H1 (cell line): ENCODE measurements around the gene CSRP1. TPM values are rescaled to one million over a fixed set of nuclear protein-coding genes. Genes with fewer than 3 reads are reported as not detected.
A peak's percentile ranks its signal among the peaks of the same experiment; 100 is the strongest.

Experiments
- CTCF ChIA-PET: fragments of 300-600 bp; sonication (Branson Sonifier 250); formaldehyde crosslinking; loops from one replicate; lab custom pipeline; 2021; ENCODE audit not compliant: partially characterized antibody; lab: Charles Lee
- POLR2A ChIA-PET: fragments of 300-600 bp; sonication (Branson Sonifier 250); formaldehyde crosslinking; loops from one replicate; lab custom pipeline; 2021; ENCODE audit warnings: inconsistent platforms; ENCODE audit not compliant: partially characterized antibody; lab: Charles Lee
- DNase-seq, 2 experiments: peaks; one replicate each; pipeline versions ENCODE4 v3.0.0 to v3.0.0-alpha.2; 2010 to 2022; ENCODE audit warnings: low spot score in 2 of 2, low read depth in 1 of 2, mixed read lengths in 1 of 2
- FAIRE-seq: peaks from 2 replicates; lab custom pipeline; 2011; peaks lifted over from hg19 to GRCh38; lab: Jason Lieb, UNC
- H2AFZ ChIP-seq: 2 replicates; pipeline ENCODE4 v1.8.1; 2012; ENCODE audit warnings: low read length, inconsistent platforms
- H2AK5ac ChIP-seq: 2 replicates; pipeline ENCODE4 v1.6.1; 2013; ENCODE audit warnings: low read depth, low read length
- H2BK120ac ChIP-seq: replicated peaks from 2 replicates; pipeline ENCODE3; 2013; ENCODE audit warnings: low read depth, low read length, inconsistent platforms
- H2BK12ac ChIP-seq: 2 replicates; pipeline ENCODE4 v1.6.1; 2013; ENCODE audit warnings: low read depth, low read length
- H2BK15ac ChIP-seq: 2 replicates; pipeline ENCODE4 v1.6.1; 2013; ENCODE audit warnings: low read length
- H2BK20ac ChIP-seq: 2 replicates; pipeline ENCODE4 v1.6.1; 2013; ENCODE audit warnings: low read length
- H2BK5ac ChIP-seq: 2 replicates; pipeline ENCODE4 v1.6.1; 2013; ENCODE audit warnings: low read depth, low read length
- H3K14ac ChIP-seq: 2 replicates; pipeline ENCODE4 v1.6.1; 2013; ENCODE audit warnings: inconsistent platforms; ENCODE audit not compliant: insufficient read length
- H3K18ac ChIP-seq: 2 replicates; pipeline ENCODE4 v1.6.1; 2013; ENCODE audit warnings: low read length; ENCODE audit errors: extremely low read depth
- H3K23ac ChIP-seq: 2 replicates; pipeline ENCODE4 v1.6.1; 2013; ENCODE audit warnings: inconsistent platforms; ENCODE audit not compliant: insufficient read length
- H3K23me2 ChIP-seq: 2 replicates; pipeline ENCODE4 v1.6.1; 2013; ENCODE audit warnings: low read depth, low read length
- H3K27ac ChIP-seq: 2 replicates; pipeline ENCODE4 v1.6.1; 2011; ENCODE audit warnings: low read depth, low read length, inconsistent platforms
- H3K27me3 ChIP-seq, 4 experiments: replicated peaks in 1 of 4; 1 replicate in 1 of 4; 2 replicates in 3 of 4; pipeline versions ENCODE4 v1.6.1 to v1.8.1; 2011 to 2013; ENCODE audit warnings: low read length in 3 of 4, mild to moderate bottlenecking in 3 of 4, inconsistent platforms in 2 of 4, mixed read lengths in 2 of 4, moderate library complexity in 1 of 4; ENCODE audit not compliant: control insufficient read depth in 3 of 4, insufficient read depth in 3 of 4; ENCODE audit errors: extremely low read depth in 1 of 4
- H3K36me3 ChIP-seq, 4 experiments: 2 replicates each; pipeline versions ENCODE4 v1.6.1 to v1.8.1; 2011 to 2013; ENCODE audit warnings: mild to moderate bottlenecking in 4 of 4, low read length in 3 of 4, moderate library complexity in 2 of 4, control low read depth in 1 of 4, inconsistent platforms in 1 of 4; ENCODE audit not compliant: insufficient read depth in 4 of 4, control insufficient read depth in 2 of 4
- H3K4ac ChIP-seq: replicated peaks from 2 replicates; pipeline ENCODE3; 2013; ENCODE audit warnings: low read length, low read depth, mixed read lengths, inconsistent platforms; ENCODE audit not compliant: insufficient read length
- H3K4me1 ChIP-seq, 4 experiments: replicated peaks in 1 of 4; 1 replicate in 1 of 4; 2 replicates in 3 of 4; pipeline versions ENCODE4 v1.6.1 to v1.8.1; 2011 to 2013; ENCODE audit warnings: low read length in 3 of 4, inconsistent platforms in 2 of 4, mixed read lengths in 1 of 4; ENCODE audit not compliant: insufficient read depth in 4 of 4, control insufficient read depth in 3 of 4
- H3K4me2 ChIP-seq, 2 experiments: 2 replicates each; pipeline versions ENCODE4 v1.6.1 to v1.8.1; 2011 to 2013; ENCODE audit warnings: low read depth in 2 of 2, low read length in 2 of 2, control low read depth in 1 of 2, inconsistent platforms in 1 of 2, mild to moderate bottlenecking in 1 of 2; ENCODE audit not compliant: insufficient read depth in 1 of 2
- H3K4me3 ChIP-seq, 4 experiments: fragments of 200-600, 300-600 bp in 1 of 4; sonication (generic), shearing (Covaris generic), sonication (Bioruptor Twin) in 1 of 4; 2 replicates each; pipeline versions ENCODE4 v1.5.1 to v1.8.1; 2011 to 2016; ENCODE audit warnings: low read length in 4 of 4, low read depth in 3 of 4, control low read depth in 2 of 4, inconsistent platforms in 2 of 4, mild to moderate bottlenecking in 2 of 4, mixed read lengths in 1 of 4, moderate library complexity in 1 of 4; ENCODE audit not compliant: insufficient read depth in 2 of 4; ENCODE audit errors: extremely low read depth in 1 of 4
- H3K56ac ChIP-seq: replicated peaks from 2 replicates; pipeline ENCODE3; 2013; ENCODE audit warnings: low read depth, mild to moderate bottlenecking, mixed read lengths, low read length, inconsistent platforms; ENCODE audit not compliant: insufficient read length
- H3K79me1 ChIP-seq: 2 replicates; pipeline ENCODE4 v1.6.1; 2013; ENCODE audit warnings: low read depth, low read length, control low read depth
- H3K79me2 ChIP-seq, 2 experiments: 2 replicates each; pipeline versions ENCODE4 v1.6.1 to v1.8.1; 2012 to 2013; ENCODE audit warnings: low read length in 2 of 2, mild to moderate bottlenecking in 2 of 2, inconsistent platforms in 1 of 2; ENCODE audit not compliant: insufficient read depth in 2 of 2, control insufficient read depth in 1 of 2
- H3K9ac ChIP-seq, 4 experiments: replicated peaks in 1 of 4; 1 replicate in 1 of 4; 2 replicates in 3 of 4; pipeline versions ENCODE4 v1.6.1 to v1.8.1; 2011 to 2013; ENCODE audit warnings: low read depth in 3 of 4, low read length in 3 of 4, control low read depth in 2 of 4, mild to moderate bottlenecking in 2 of 4, moderate library complexity in 2 of 4, inconsistent platforms in 1 of 4; ENCODE audit errors: extremely low read depth in 1 of 4
- H3K9me3 ChIP-seq, 2 experiments: 2 replicates each; pipeline versions ENCODE4 v1.6.1 to v1.8.1; 2012 to 2013; ENCODE audit warnings: mild to moderate bottlenecking in 2 of 2, moderate library complexity in 2 of 2, control low read depth in 1 of 2, inconsistent platforms in 1 of 2, low read depth in 1 of 2, low read length in 1 of 2, mixed read lengths in 1 of 2; ENCODE audit not compliant: insufficient read depth in 2 of 2
- H4K20me1 ChIP-seq, 2 experiments: replicated peaks in 1 of 2; 2 replicates each; pipeline versions ENCODE3 to v1.8.1; 2011 to 2013; ENCODE audit warnings: inconsistent platforms in 2 of 2, low read length in 2 of 2, mild to moderate bottlenecking in 1 of 2; ENCODE audit not compliant: insufficient read depth in 2 of 2, control insufficient read depth in 1 of 2
- H4K5ac ChIP-seq: 2 replicates; pipeline ENCODE4 v1.6.1; 2013; ENCODE audit warnings: low read length, low read depth, mixed read lengths, inconsistent platforms; ENCODE audit not compliant: insufficient read length
- H4K8ac ChIP-seq: 2 replicates; pipeline ENCODE4 v1.8.0; 2013; ENCODE audit warnings: mild to moderate bottlenecking, moderate library complexity, low read length, inconsistent platforms; ENCODE audit not compliant: insufficient read depth; ENCODE audit errors: extremely low read depth
- H4K91ac ChIP-seq: replicated peaks from 2 replicates; pipeline ENCODE3; 2013; ENCODE audit warnings: low read length, mixed read lengths, inconsistent platforms; ENCODE audit not compliant: insufficient read length
- ATF3 ChIP-seq: IDR thresholded peaks from 2 replicates; pipeline ENCODE4 v1.6.1; 2011; ENCODE audit warnings: low read depth, mild to moderate bottlenecking, low read length; ENCODE audit not compliant: insufficient read depth
- BRCA1 ChIP-seq: IDR thresholded peaks from 2 replicates; pipeline ENCODE4 v1.6.1; 2012; ENCODE audit warnings: low read depth, low read length, improper control_type of control experiment
- CTCF ChIP-seq, 3 experiments: IDR thresholded peaks; 1 replicate in 2 of 3; 2 replicates in 1 of 3; pipeline versions ENCODE4 v1.5.1 to v1.6.1; 2011; ENCODE audit warnings: low read length in 3 of 3, mild to moderate bottlenecking in 3 of 3, inconsistent platforms in 2 of 3, low read depth in 1 of 3, moderate library complexity in 1 of 3; ENCODE audit not compliant: insufficient read depth in 1 of 3; ENCODE audit errors: control extremely low read depth in 1 of 3
- EP300 ChIP-seq, 2 experiments: IDR thresholded peaks; 1 replicate in 1 of 2; 2 replicates in 1 of 2; pipeline ENCODE4 v1.6.1; 2011 to 2012; ENCODE audit warnings: low read depth in 2 of 2, low read length in 2 of 2, mild to moderate bottlenecking in 2 of 2, borderline replicate concordance in 1 of 2, inconsistent platforms in 1 of 2, moderate library complexity in 1 of 2
- EZH2 ChIP-seq: fragments of 200-600 bp; sonication (generic); IDR thresholded peaks from 2 replicates; pipeline ENCODE4 v1.7.1; 2012; ENCODE audit warnings: low read depth, mild to moderate bottlenecking, moderate library complexity, low read length, inconsistent platforms; ENCODE audit not compliant: severe bottlenecking
- KDM1A ChIP-seq: fragments of 200-600, 300-600 bp; sonication (generic); IDR thresholded peaks from 2 replicates; pipeline ENCODE4 v1.7.1; 2016; ENCODE audit warnings: mild to moderate bottlenecking, low read length, borderline replicate concordance
- SP1 ChIP-seq: IDR thresholded peaks from 2 replicates; pipeline ENCODE4 v1.6.1; 2011; ENCODE audit warnings: low read depth, low read length
- WGBS, 2 experiments: shearing (Covaris generic) in 1 of 2; methylation state at CpG; one replicate each; pipeline versions ENCODE4 v1.1.6 to v1.1.7; 2013 to 2015; ENCODE audit warnings: low lambda C conversion rate in 2 of 2, mixed read lengths in 2 of 2, inconsistent platforms in 1 of 2, low coverage in 1 of 2, missing lambda C conversion rate in 1 of 2; ENCODE audit not compliant: insufficient replicate concordance in 2 of 2, insufficient coverage in 1 of 2, insufficient read length in 1 of 2; ENCODE audit errors: extremely low coverage in 1 of 2, missing lambda C conversion rate in 1 of 2; 5-methylcytosine and 5-hydroxymethylcytosine counted together
- polyA plus RNA-seq, 7 experiments: library from polyadenylated mRNA; depleted of rRNA in 3 of 7; stranded (reverse) in 5 of 7; unstranded in 2 of 7; fragments of >200 nt in 5 of 7; fragments of 200-250 nt in 2 of 7; gene quantifications; 1 replicate in 5 of 7; 2 replicates in 1 of 7; 4 replicates in 1 of 7; pipeline versions ENCODE4 v1.2.1 to v1.2.3, GENCODE V29; 2011 to 2013; ENCODE audit warnings: missing spikeins in 2 of 7, mixed read lengths in 2 of 7
- total RNA-seq: library from RNA; stranded (reverse); fragmentation: NEBNext Ultra II Directional; extraction: Animal tissue kit (Norgen Biotek cat#: 25700); gene quantifications from 2 replicates; pipeline ENCODE4 v1.2.1, GENCODE V29; 2021

CSRP1 gene
- total and polyA plus RNA-seq, 2 of the 8 experiments (the other 6 are each of a cell fraction or from before 2014, with no cell fraction given), result 14.2 to 22.3 TPM

GRCh38 chr1:201481004-201481380 is 25.9 kb downstream of the CSRP1 start:
- Histone ChIP-seq H3K56ac (peak overlapping the region; percentile 22), H3K18ac (peak overlapping the region; percentile 42; the same call in 1 of the 2 replicates), H3K4me1 (peaks cover 0 to 5% (median 2%) of the 10 kb centered on the region in 4 experiments; a peak in 4 of 7 replicates), H2AK5ac (no peak overlapping the region), H2BK12ac (no peak overlapping the region), H3K9ac (no peak overlapping the region), H2AFZ (peak overlapping the region; percentile 28; the same call in 1 of the 2 replicates), H3K36me3 (no peaks in the 10 kb centered on the region), H2BK120ac (no peak overlapping the region), H3K79me2 (no peaks in the 10 kb centered on the region), H3K23me2 (peaks cover 9% of the 10 kb centered on the region; the same call in 1 of the 2 replicates), H3K14ac (no peak overlapping the region), H3K4me3 (peak overlapping the region; percentile 31 to 65 (median 42); a peak in 7 of 8 replicates), H3K4me2 (peak overlapping the region; percentile 61 to 91), H2BK5ac (no peak overlapping the region), H3K4ac (no peak overlapping the region), H4K8ac (no peak overlapping the region; the same call in 1 of the 2 replicates), H2BK20ac (no peak overlapping the region), H3K9me3 (no peaks in the 10 kb centered on the region), H3K23ac (no peak overlapping the region)
- WGBS, 2 experiments, result 6% methylated on average over 17 of the region's 17 CpGs; no CpG with 5 or more reads in 1 of the 2 experiments
- DNase-seq, result peak in 1 of 2 experiments; percentile 67
- ChIA-PET POLR2A (interaction anchor here (0.9 to 5.4 kb wide), 11 partner anchors 10 to 105 kb away, joined by 3 to 30 read pairs (median 8); partner anchors contain the start of gene PHLDA3), CTCF (interaction anchor here (0.7 to 16.7 kb wide), 43 partner anchors 8 to 413 kb away, joined by 3 to 445 read pairs (median 6); partner anchors contain the start of genes CSRP1, NAV1 and PHLDA3)
- TF ChIP-seq EP300 (IDR thresholded peaks at IDR 0.05; ENCODE audit: borderline replicate concordance in 1 of 2, low read depth in 2 of 2, low read length in 2 of 2), result no peak
- TF ChIP-seq SP1, result no peak
- no peak for TF ChIP-seq KDM1A
- no peak for TF ChIP-seq ATF3
- TF ChIP-seq EZH2, result peak; percentile 45
- TF ChIP-seq BRCA1, result no peak
- TF ChIP-seq CTCF (IDR thresholded peaks at IDR 0.05; ENCODE audit: control extremely low read depth in 1 of 3, insufficient read depth in 1 of 3, low read depth in 1 of 3, low read length in 3 of 3), result 0 out of 4 replicates have a peak, but pooled peaks of 1 of the 3 experiments have one; percentile 1
- TF ChIP-seq, all 59 proteins: peak for 2
- Histone ChIP-seq H2BK15ac (no peak overlapping the region), H3K27me3 (peaks cover 0 to 12% (median 7%) of the 10 kb centered on the region in 4 experiments; a peak in 6 of 7 replicates), H4K91ac (no peak overlapping the region), H4K5ac (no peak overlapping the region), H3K79me1 (no peaks in the 10 kb centered on the region), H4K20me1 (no peaks in the 10 kb centered on the region), H3K27ac (no peak overlapping the region)
- FAIRE-seq, result no peak
